Uterus (tissue), 2 donors: ENCODE measurements around the gene RRP36.

Experiments
- POLR2A ChIP-seq, 2 donors: fragments of 450-650 bp; IDR thresholded peaks; one replicate each; pipeline ENCODE4 v1.6.1; 2016; ENCODE audit warnings: antibody characterized with exemption in 2 of 2, mild to moderate bottlenecking in 1 of 2, moderate library complexity in 1 of 2
- TF ChIP-seq, protein P1 (sequence below), 4 experiments: fragments of 200-600 bp in 2 of 4; fragments of 450-650 bp in 2 of 4; sonication (generic) in 2 of 4; IDR thresholded peaks; one replicate each; pipeline ENCODE4 v1.5.1; 2016 to 2019; ENCODE audit warnings: antibody characterized with exemption in 4 of 4, mild to moderate bottlenecking in 2 of 4, moderate library complexity in 1 of 4

DNA sequence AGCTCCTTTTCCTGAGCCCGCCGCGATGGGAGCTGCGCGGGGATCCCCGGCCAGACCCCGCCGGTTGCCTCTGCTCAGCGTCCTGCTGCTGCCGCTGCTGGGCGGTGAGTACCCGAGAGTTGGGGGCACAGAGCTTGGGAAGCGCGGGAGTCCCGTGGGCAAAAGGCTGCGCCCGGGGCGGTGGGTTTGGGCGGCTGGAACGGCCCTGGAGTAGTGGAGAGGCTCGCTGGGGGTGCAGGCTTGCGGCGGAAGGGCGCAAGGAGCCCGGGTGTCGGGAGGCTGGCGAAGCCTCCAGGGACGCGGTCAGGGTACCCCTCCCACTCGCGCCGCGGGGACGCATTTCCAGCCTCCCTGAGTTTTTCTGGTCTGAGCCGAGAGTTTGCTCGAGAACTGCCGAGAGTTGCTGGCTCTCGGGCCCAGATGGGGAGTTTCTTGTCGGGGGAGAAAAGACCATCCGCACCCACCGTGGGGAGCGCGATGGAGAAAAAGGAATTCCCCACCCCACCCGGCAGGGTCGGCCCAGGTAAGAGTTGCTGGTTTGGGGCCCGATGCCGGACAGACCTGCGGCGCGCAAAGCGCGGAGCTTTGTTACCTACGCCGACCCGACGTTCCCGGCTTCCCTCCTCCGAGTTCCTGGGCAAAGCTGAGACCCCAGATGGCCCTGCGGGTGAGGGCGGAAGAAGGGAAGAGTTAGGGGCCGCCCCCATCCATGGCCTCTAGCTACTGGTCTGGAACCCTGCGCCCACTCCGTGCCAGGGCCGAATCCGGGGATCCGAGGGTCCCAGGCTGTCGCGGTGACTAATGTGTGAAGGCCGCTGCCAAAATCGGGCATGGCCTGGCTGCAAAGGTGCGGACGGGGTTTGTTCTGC is 55.3 kb downstream of the RRP36 start:
- TF ChIP-seq, protein P1, sequence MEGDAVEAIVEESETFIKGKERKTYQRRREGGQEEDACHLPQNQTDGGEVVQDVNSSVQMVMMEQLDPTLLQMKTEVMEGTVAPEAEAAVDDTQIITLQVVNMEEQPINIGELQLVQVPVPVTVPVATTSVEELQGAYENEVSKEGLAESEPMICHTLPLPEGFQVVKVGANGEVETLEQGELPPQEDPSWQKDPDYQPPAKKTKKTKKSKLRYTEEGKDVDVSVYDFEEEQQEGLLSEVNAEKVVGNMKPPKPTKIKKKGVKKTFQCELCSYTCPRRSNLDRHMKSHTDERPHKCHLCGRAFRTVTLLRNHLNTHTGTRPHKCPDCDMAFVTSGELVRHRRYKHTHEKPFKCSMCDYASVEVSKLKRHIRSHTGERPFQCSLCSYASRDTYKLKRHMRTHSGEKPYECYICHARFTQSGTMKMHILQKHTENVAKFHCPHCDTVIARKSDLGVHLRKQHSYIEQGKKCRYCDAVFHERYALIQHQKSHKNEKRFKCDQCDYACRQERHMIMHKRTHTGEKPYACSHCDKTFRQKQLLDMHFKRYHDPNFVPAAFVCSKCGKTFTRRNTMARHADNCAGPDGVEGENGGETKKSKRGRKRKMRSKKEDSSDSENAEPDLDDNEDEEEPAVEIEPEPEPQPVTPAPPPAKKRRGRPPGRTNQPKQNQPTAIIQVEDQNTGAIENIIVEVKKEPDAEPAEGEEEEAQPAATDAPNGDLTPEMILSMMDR (IDR thresholded peaks at IDR 0.05), result no peak
- TF ChIP-seq POLR2A (IDR thresholded peaks at IDR 0.05), result no peak
